HCT116 (cell line): ENCODE measurements around the gene KNL1. TPM values are rescaled to one million over a fixed set of nuclear protein-coding genes. Genes with fewer than 3 reads are reported as not detected.

Experiments used
- total RNA-seq: library from RNA; stranded (reverse); gene quantifications from one replicate; pipeline ENCODE4 v1.2.1, GENCODE V29; 2021; ENCODE audit not compliant: unreplicated experiment

Gene KNL1
- total RNA-seq, 1 experiment from 2014 or later, result 30.6 TPM

Other genes starting within 250 kb of the KNL1 start
- 0.61 TPM for gene PHGR1, start 243.2 kb upstream of the KNL1 start, total RNA-seq
- 3.3 TPM for gene DISP2, start 236.0 kb upstream of the KNL1 start, total RNA-seq
- gene KNSTRN, start 211.5 kb upstream of the KNL1 start, total RNA-seq, result 84.1 TPM
- 65.6 TPM for gene IVD, start 188.5 kb upstream of the KNL1 start, total RNA-seq
- gene BAHD1, start 153.3 kb upstream of the KNL1 start, total RNA-seq, result 25.0 TPM
- 12.7 TPM for gene CHST14, start 123.3 kb upstream of the KNL1 start, total RNA-seq
- gene CCDC32, start 29.2 kb upstream of the KNL1 start, total RNA-seq, result 18.6 TPM
- 22.5 TPM for gene RPUSD2, start 24.9 kb upstream of the KNL1 start, total RNA-seq
- 20.9 TPM for gene RAD51, start 100.9 kb downstream of the KNL1 start, total RNA-seq
- 21.5 TPM for gene RMDN3, start 161.0 kb downstream of the KNL1 start, total RNA-seq
- gene GCHFR, start 169.8 kb downstream of the KNL1 start, total RNA-seq, result 1.5 TPM
- gene C15orf62, start 175.7 kb downstream of the KNL1 start, total RNA-seq, result 0.10 TPM
- 29.1 TPM for gene ZFYVE19, start 212.8 kb downstream of the KNL1 start, total RNA-seq
- gene DNAJC17, start 213.2 kb downstream of the KNL1 start, total RNA-seq, result 36.1 TPM
- gene PPP1R14D, start 234.5 kb downstream of the KNL1 start, total RNA-seq, result not detected
- gene SPINT1, start 249.8 kb downstream of the KNL1 start, total RNA-seq, result 123 TPM